Endothelial cell of umbilical vein (primary cell): ENCODE data around the gene PAFAH2. TPM values are rescaled to one million over a fixed set of nuclear protein-coding genes. Genes with fewer than 3 reads are reported as not detected.

Experiments used
- BruUV-seq: library from RNA; stranded (reverse); fragments of 400-500 nt; replicated peaks from 2 replicates; lab custom pipeline; 2021; lab: Mats Ljungman, UMichigan
- CTCF ChIA-PET: fragments of 300-600, 350-600 bp; sonication (Branson Sonifier 250); formaldehyde crosslinking; loops from one replicate; lab custom pipeline; 2021; ENCODE audit warnings: antibody characterized with exemption, inconsistent platforms; lab: Charles Lee
- POLR2A ChIA-PET: fragments of 300-600, 350-600 bp; sonication (Branson Sonifier 250); formaldehyde crosslinking; loops from one replicate; lab custom pipeline; 2021; ENCODE audit warnings: antibody characterized with exemption, inconsistent platforms; lab: Charles Lee
- DNase-seq: peaks from one replicate; pipeline ENCODE4 v3.0.0-alpha.2; 2011; ENCODE audit warnings: low read depth, low spot score
- FAIRE-seq: peaks from 2 replicates; lab custom pipeline; 2011; peaks lifted over from hg19 to GRCh38; lab: Jason Lieb, UNC
- H2AFZ ChIP-seq: 2 replicates; pipeline ENCODE4 v1.6.0; 2012; ENCODE audit warnings: low read depth, low read length, control low read depth, inconsistent platforms
- H3K27ac ChIP-seq: 2 replicates; pipeline ENCODE4 v1.5.1; 2011; ENCODE audit warnings: low read depth, mild to moderate bottlenecking, control low read depth, low read length, moderate library complexity; ENCODE audit not compliant: insufficient read depth
- H3K27me3 ChIP-seq, 2 experiments: 2 replicates each; pipeline versions ENCODE4 v1.6.0 to v1.6.1; 2011; ENCODE audit warnings: low read length in 2 of 2, mixed read lengths in 1 of 2; ENCODE audit not compliant: control insufficient read depth in 2 of 2, insufficient read depth in 2 of 2
- H3K36me3 ChIP-seq, 2 experiments: 2 replicates in 1 of 2; 3 replicates in 1 of 2; pipeline ENCODE4 v1.5.1; 2011; ENCODE audit warnings: low read length in 2 of 2, mild to moderate bottlenecking in 1 of 2, moderate library complexity in 1 of 2; ENCODE audit not compliant: control insufficient read depth in 2 of 2, insufficient read depth in 2 of 2; ENCODE audit errors: extremely low read depth in 1 of 2
- H3K4me1 ChIP-seq: 3 replicates; pipeline ENCODE4 v1.5.1; 2011; ENCODE audit warnings: mild to moderate bottlenecking, low read length; ENCODE audit not compliant: control insufficient read depth, insufficient read depth; ENCODE audit errors: extremely low read depth
- H3K4me2 ChIP-seq: 2 replicates; pipeline ENCODE4 v1.6.1; 2011; ENCODE audit warnings: low read length, control low read depth, mixed read lengths; ENCODE audit not compliant: insufficient read depth
- H3K4me3 ChIP-seq, 3 experiments: fragments of 200-600 bp in 1 of 3; sonication (generic), shearing (Covaris generic) in 1 of 3; replicated peaks in 1 of 3; 2 replicates each; pipeline ENCODE4 v1.5.1; 2011 to 2016; ENCODE audit warnings: control low read depth in 3 of 3, low read length in 3 of 3, mild to moderate bottlenecking in 2 of 3, inconsistent platforms in 1 of 3, low read depth in 1 of 3, moderate library complexity in 1 of 3; ENCODE audit not compliant: insufficient read depth in 1 of 3
- H3K79me2 ChIP-seq: 2 replicates; pipeline ENCODE4 v1.6.0; 2012; ENCODE audit warnings: low read length, inconsistent platforms; ENCODE audit not compliant: control insufficient read depth, insufficient read depth
- H3K9ac ChIP-seq: replicated peaks from 2 replicates; pipeline ENCODE3; 2011; ENCODE audit warnings: low read length, control low read depth; ENCODE audit not compliant: insufficient read depth; ENCODE audit errors: extremely low read depth
- H3K9me1 ChIP-seq: replicated peaks from 3 replicates; pipeline ENCODE4 v1.6.0; 2011; ENCODE audit warnings: mild to moderate bottlenecking, low read length; ENCODE audit not compliant: control insufficient read depth, insufficient read depth; ENCODE audit errors: extremely low read depth
- H3K9me3 ChIP-seq: replicated peaks from 2 replicates; pipeline ENCODE4 v1.5.1; 2012; ENCODE audit warnings: low read length, inconsistent platforms; ENCODE audit not compliant: control insufficient read depth, insufficient read depth
- H4K20me1 ChIP-seq: replicated peaks from 2 replicates; pipeline ENCODE3; 2011; ENCODE audit warnings: mild to moderate bottlenecking, low read length; ENCODE audit not compliant: control insufficient read depth, insufficient read depth; ENCODE audit errors: extremely low read depth
- CTCF ChIP-seq, 2 donors: IDR thresholded peaks; 1 replicate in 1 of 2; 2 replicates in 1 of 2; pipeline ENCODE4 v1.5.1; 2011; ENCODE audit warnings: low read length in 2 of 2, mild to moderate bottlenecking in 2 of 2, moderate library complexity in 2 of 2, control low read depth in 1 of 2, inconsistent platforms in 1 of 2, low read depth in 1 of 2; ENCODE audit not compliant: insufficient read depth in 1 of 2; ENCODE audit errors: extremely low read depth in 1 of 2
- EZH2 ChIP-seq: IDR thresholded peaks from 2 replicates; pipeline ENCODE4 v1.6.1; 2012; ENCODE audit warnings: borderline replicate concordance, low read depth, mild to moderate bottlenecking, moderate library complexity, low read length, inconsistent platforms; ENCODE audit not compliant: severe bottlenecking
- FOS ChIP-seq: IDR thresholded peaks from 2 replicates; pipeline ENCODE4 v1.6.1; 2011; ENCODE audit warnings: mild to moderate bottlenecking, low read length, moderate library complexity, borderline replicate concordance; ENCODE audit not compliant: insufficient read depth
- GATA2 ChIP-seq: IDR thresholded peaks from 2 replicates; pipeline ENCODE4 v1.7.0; 2011; ENCODE audit warnings: low read depth, mild to moderate bottlenecking, moderate library complexity, mixed read lengths, low read length; ENCODE audit not compliant: insufficient read length, insufficient read depth
- JUN ChIP-seq: IDR thresholded peaks from 2 replicates; pipeline ENCODE4 v1.6.1; 2011; ENCODE audit warnings: borderline replicate concordance, low read depth; ENCODE audit not compliant: insufficient read length, insufficient read depth
- MAX ChIP-seq: IDR thresholded peaks from 2 replicates; pipeline ENCODE4 v1.6.1; 2011; ENCODE audit not compliant: insufficient read depth, insufficient read length
- MYC ChIP-seq: IDR thresholded peaks from one replicate; pipeline ENCODE4 v1.6.1; 2011; ENCODE audit warnings: mild to moderate bottlenecking, low read depth, low read length
- POLR2A ChIP-seq: IDR thresholded peaks from 2 replicates; pipeline ENCODE4 v1.6.1; 2012; ENCODE audit warnings: low read depth, mild to moderate bottlenecking, control low read depth, low read length
- POLR2AphosphoS5 ChIP-seq: IDR thresholded peaks from 2 replicates; pipeline ENCODE4 v1.6.1; 2012; ENCODE audit warnings: low read depth, mild to moderate bottlenecking, control low read depth, low read length, moderate library complexity; ENCODE audit not compliant: insufficient read depth
- dilution Hi-C: fragments of 300-500 bp; cut with MboI; formaldehyde crosslinking; loops from one replicate; pipeline ENCODE4 v1.15.0; 2019; ENCODE audit warnings: low sequenced_read_pairs; ENCODE audit not compliant: extremely low pct_ligation_motif_present
- intact Hi-C: fragments of 100-400 bp; cut with micrococcal nuclease; formaldehyde crosslinking; loops from one replicate; pipeline ENCODE4 v1.10.0; 2022
- polyA plus RNA-seq, 4 experiments: library from polyadenylated mRNA; depleted of rRNA in 3 of 4; stranded (reverse) in 3 of 4; unstranded in 1 of 4; fragments of >200 nt; gene quantifications; 2 replicates each; pipeline versions ENCODE4 v1.2.1 to v1.2.3, GENCODE V29; 2011 to 2012; ENCODE audit warnings: missing spikeins in 1 of 4
- total RNA-seq: library from RNA; stranded (reverse); gene quantifications from 2 replicates; pipeline ENCODE4 v1.2.3, GENCODE V29; 2021

Gene PAFAH2
- total and polyA plus RNA-seq, 2 donors (not counting 3 experiments of a cell fraction or from before 2014, with no cell fraction given): 6.0 to 6.9 TPM

- H3K27ac ChIP-seq: no peak overlapping the region
- TF ChIP-seq MAX: no peak
- TF ChIP-seq MYC: no peak
- TF ChIP-seq POLR2A: no peak
- no peak for TF ChIP-seq GATA2
- TF ChIP-seq POLR2AphosphoS5: no peak
- TF ChIP-seq JUN: no peak
- no peak for TF ChIP-seq FOS
- TF ChIP-seq CTCF (IDR thresholded peaks at IDR 0.05; ENCODE audit: extremely low read depth in 1 of 2, insufficient read depth in 1 of 2, low read depth in 1 of 2, low read length in 2 of 2): no peak
- no peak for TF ChIP-seq EZH2
- dilution Hi-C loops: no loop called here
- BruUV-seq: no TSS peak
- no peaks in the 10 kb centered on the region for H4K20me1 ChIP-seq
- no peaks in the 10 kb centered on the region for H3K4me1 ChIP-seq
- intact Hi-C loops: no loop called here
- no peaks in the 10 kb centered on the region for H3K9me3 ChIP-seq
- DNase-seq (no peak), FAIRE-seq (no peak)
- no peak overlapping the region for H3K4me2 ChIP-seq
- no peaks in the 10 kb centered on the region for H3K79me2 ChIP-seq
- H3K4me3 ChIP-seq: no peak overlapping the region
- no peak overlapping the region for H3K9ac ChIP-seq
- ChIA-PET CTCF (interaction anchor here (0.6 to 2.3 kb wide), 3 partner anchors 17 to 118 kb away, joined by 3 to 9 read pairs (median 3); partner anchors contain the start of gene PAFAH2), POLR2A (no interaction called here)
- H3K36me3 ChIP-seq: no peaks in the 10 kb centered on the region
- no peak overlapping the region for H2AFZ ChIP-seq
- H3K27me3 ChIP-seq: no peaks in the 10 kb centered on the region
- no peaks in the 10 kb centered on the region for H3K9me1 ChIP-seq
These were observed 16.3 kb upstream of the PAFAH2 start for GRCh38 chr1:26014179-26014578.
